ENCODE measurements around the gene HSPB6.
A peak's percentile ranks its signal among the peaks of the same experiment; 100 is the strongest.

HSPB6 gene

DNA sequence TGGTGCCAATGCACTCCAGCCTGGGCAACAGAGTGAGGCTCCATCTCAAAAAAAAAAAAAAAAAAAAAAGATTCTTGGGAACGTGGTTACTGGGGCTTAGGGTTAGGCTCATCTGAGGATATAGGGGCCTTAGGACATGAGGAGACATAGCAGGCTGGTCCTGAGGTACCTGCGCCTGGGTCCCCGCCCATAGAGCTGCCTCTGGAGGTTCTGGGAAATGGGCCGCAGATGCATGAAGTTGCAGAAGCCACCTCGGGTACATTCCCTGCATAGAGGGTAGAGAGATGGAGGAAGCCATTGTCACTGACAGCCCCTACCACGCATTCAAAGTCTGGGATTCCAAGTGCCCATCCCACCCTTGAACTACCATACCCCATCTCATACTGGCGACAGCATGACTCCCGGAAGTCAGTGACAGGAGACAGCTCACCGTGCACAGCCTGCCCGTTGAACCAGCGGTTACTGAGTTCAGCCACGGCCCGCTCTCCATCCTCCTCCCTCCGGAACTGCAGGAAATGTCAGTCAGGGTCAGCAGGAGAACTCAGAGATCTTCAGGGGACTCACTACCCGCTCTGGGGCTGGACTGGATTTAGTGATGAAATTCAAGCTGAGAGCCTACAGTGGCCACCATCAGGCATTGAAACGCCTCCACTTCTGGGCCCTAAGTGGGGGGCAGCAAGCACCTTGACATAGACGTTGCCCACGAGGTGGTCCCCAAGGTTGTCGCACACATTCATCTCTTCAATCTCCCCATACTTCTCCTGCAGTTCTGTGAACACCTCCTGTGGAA is 13.0 kb downstream of the HSPB6 start:
- Histone ChIP-seq H4K20me1 (ENCODE audit: insufficient read depth, low read length) (peaks cover 7% of the 10 kb centered on the region; the same call in 1 of the 2 replicates), H3K4me1 (ENCODE audit: low read length) (peaks cover 42% of the 10 kb centered on the region), H3K36me3 (replicated peaks; ENCODE audit: low read depth, low read length) (peaks cover 6% of the 10 kb centered on the region), H3K79me2 (ENCODE audit: low read length) (peaks cover 15% of the 10 kb centered on the region), H2AFZ (ENCODE audit: low read depth, low read length) (no peak overlapping the region), H3K4me2 (ENCODE audit: low read length) (peak overlapping the region; percentile 80), H3K4me3 (ENCODE audit: low read length) (peak overlapping the region; percentile 89), H3K9ac (ENCODE audit: low read length) (no peak overlapping the region), H3K27me3 (ENCODE audit: low read depth, low read length) (no peaks in the 10 kb centered on the region), H3K9me3 (ENCODE audit: insufficient read depth, low read length) (no peaks in the 10 kb centered on the region), H3K27ac (ENCODE audit: low read length) (peak overlapping the region; percentile 89)
- no peak for TF ChIP-seq EZH2phosphoT487 (IDR thresholded peaks at IDR 0.05; ENCODE audit: low read depth)
- TF ChIP-seq, protein P1, sequence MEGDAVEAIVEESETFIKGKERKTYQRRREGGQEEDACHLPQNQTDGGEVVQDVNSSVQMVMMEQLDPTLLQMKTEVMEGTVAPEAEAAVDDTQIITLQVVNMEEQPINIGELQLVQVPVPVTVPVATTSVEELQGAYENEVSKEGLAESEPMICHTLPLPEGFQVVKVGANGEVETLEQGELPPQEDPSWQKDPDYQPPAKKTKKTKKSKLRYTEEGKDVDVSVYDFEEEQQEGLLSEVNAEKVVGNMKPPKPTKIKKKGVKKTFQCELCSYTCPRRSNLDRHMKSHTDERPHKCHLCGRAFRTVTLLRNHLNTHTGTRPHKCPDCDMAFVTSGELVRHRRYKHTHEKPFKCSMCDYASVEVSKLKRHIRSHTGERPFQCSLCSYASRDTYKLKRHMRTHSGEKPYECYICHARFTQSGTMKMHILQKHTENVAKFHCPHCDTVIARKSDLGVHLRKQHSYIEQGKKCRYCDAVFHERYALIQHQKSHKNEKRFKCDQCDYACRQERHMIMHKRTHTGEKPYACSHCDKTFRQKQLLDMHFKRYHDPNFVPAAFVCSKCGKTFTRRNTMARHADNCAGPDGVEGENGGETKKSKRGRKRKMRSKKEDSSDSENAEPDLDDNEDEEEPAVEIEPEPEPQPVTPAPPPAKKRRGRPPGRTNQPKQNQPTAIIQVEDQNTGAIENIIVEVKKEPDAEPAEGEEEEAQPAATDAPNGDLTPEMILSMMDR (IDR thresholded peaks at IDR 0.05; ENCODE audit: low read depth, low read length), result no peak

DNA sequence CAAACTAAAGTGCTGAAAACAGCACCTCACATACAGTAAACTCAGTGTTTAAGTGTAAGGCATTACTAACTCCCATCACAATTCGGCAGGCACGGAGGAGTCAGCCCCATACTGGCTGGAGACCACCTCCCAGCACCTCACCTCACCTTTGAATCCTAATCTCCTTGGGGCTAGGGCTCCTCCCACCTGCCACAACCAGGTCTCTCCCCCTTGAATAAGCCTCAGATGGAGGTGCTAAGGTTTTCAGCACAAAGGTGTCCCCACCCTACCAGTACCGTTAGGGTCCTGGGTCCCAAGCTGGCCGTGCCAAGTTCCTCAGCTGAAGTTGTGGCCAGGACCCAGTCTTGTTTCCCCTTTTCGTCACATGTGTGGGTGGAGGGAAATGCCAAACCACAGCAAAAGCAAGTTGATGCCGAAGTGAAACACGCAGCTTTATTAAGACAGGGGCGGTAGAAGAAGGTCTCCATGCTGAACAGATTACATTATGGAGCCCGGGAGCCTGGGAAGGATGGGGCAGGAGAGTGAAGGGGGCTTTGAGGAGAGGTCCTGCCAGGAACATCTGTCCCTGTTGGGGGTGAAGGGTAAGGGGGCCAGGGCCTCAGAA is 14.6 kb downstream of the HSPB6 start, which contains the start of gene IGFLR1:
Gene IGFLR1, minus strand, starts transcription at position 332 of the 604 bp plus-strand sequence. CDS start 1,272 bp downstream, outside the sequence.
- Histone ChIP-seq H3K4me3 (ENCODE audit: low read length) (peak within 1 kb of the TSS; percentile 82), H3K4me1 (ENCODE audit: low read length) (peaks cover 38% of the 10 kb centered on the region), H3K9me3 (ENCODE audit: insufficient read depth, low read length) (no peaks in the 10 kb centered on the region), H3K79me2 (ENCODE audit: low read length) (peaks cover 15% of the 10 kb centered on the region), H4K20me1 (ENCODE audit: insufficient read depth, low read length) (peaks cover 9% of the 10 kb centered on the region; the same call in 1 of the 2 replicates), H2AFZ (ENCODE audit: low read depth, low read length) (peak within 1 kb of the TSS; percentile 34; the same call in 1 of the 2 replicates), H3K27me3 (ENCODE audit: low read depth, low read length) (no peaks in the 10 kb centered on the region), H3K27ac (ENCODE audit: low read length) (peak within 1 kb of the TSS; percentile 91), H3K4me2 (ENCODE audit: low read length) (peak within 1 kb of the TSS; percentile 82), H3K9ac (ENCODE audit: low read length) (peak within 1 kb of the TSS; percentile 77), H3K36me3 (replicated peaks; ENCODE audit: low read depth, low read length) (peaks cover 21% of the 10 kb centered on the region)
- TF ChIP-seq, protein P1 (IDR thresholded peaks at IDR 0.05; ENCODE audit: low read depth, low read length), result no peak
- no peak for TF ChIP-seq EZH2phosphoT487 (IDR thresholded peaks at IDR 0.05; ENCODE audit: low read depth)

- no peak overlapping the region for H2AFZ ChIP-seq (ENCODE audit: low read depth, low read length)
Observed at GRCh38 chr19:35741203-35741515, 15.7 kb downstream of the HSPB6 start.

More at GRCh38 chr19:35741203-35741515, 15.7 kb downstream of the HSPB6 start:
- no peak for TF ChIP-seq EZH2phosphoT487 (IDR thresholded peaks at IDR 0.05; ENCODE audit: low read depth)
- TF ChIP-seq, protein P1 (IDR thresholded peaks at IDR 0.05; ENCODE audit: low read depth, low read length), result no peak; the same call in 1 of the 2 replicates
- peaks cover 34% of the 10 kb centered on the region for H3K4me1 ChIP-seq (ENCODE audit: low read length)
- peaks cover 9% of the 10 kb centered on the region for H3K79me2 ChIP-seq (ENCODE audit: low read length)
- no peaks in the 10 kb centered on the region for H3K27me3 ChIP-seq (ENCODE audit: low read depth, low read length)
- peaks cover 9% of the 10 kb centered on the region; the same call in 1 of the 2 replicates for H4K20me1 ChIP-seq (ENCODE audit: insufficient read depth, low read length)
- peak overlapping the region; percentile 82 for H3K4me3 ChIP-seq (ENCODE audit: low read length)
- H3K4me2 ChIP-seq (ENCODE audit: low read length), result peak overlapping the region; percentile 82
- H3K36me3 ChIP-seq (replicated peaks; ENCODE audit: low read depth, low read length), result peaks cover 24% of the 10 kb centered on the region
- peak overlapping the region; percentile 91 for H3K27ac ChIP-seq (ENCODE audit: low read length)
- no peaks in the 10 kb centered on the region for H3K9me3 ChIP-seq (ENCODE audit: insufficient read depth, low read length)
- H3K9ac ChIP-seq (ENCODE audit: low read length), result peak overlapping the region; percentile 77
